ENCODE data around the gene ZNF599.
A peak's percentile ranks its signal among the peaks of the same experiment; 100 is the strongest.

ZNF599 gene

GRCh38 chr19:34734537-34735103 lies 38.4 kb downstream of the ZNF599 start:
- no peak for DNase-seq

GRCh38 chr19:34733746-34734536 lies 39.1 kb downstream of the ZNF599 start, which contains the start of gene ZNF181:
ZNF181 (plus strand) TSS chr19:34734243; CDS start chr19:34735038, 795 bp downstream.
- DNase-seq: peak; percentile 81

DNA sequence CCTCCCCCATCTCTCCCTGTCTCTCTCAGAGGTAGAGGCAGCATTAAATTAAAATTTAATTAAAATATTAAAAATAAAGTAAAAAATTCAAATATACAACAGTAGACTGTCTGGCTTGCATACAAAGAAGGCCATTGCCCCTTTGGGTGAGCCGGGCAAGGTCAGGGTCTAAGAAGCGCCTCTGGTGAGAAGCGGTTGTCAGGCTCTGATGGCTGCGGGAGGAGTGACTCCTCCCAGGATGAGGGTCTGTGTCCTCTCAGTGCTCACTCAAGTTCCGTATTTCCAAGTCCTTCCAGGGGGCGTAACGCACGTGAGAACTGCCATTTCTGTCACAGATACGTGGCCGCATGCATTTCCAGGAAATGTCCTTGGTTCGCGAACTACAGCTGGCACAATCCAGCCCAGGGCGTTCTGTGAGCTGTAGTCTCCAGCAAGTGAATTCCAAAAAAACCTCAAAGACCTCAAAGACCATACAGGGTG lies 39.7 kb downstream of the ZNF599 start:
- no peak for DNase-seq

DNA sequence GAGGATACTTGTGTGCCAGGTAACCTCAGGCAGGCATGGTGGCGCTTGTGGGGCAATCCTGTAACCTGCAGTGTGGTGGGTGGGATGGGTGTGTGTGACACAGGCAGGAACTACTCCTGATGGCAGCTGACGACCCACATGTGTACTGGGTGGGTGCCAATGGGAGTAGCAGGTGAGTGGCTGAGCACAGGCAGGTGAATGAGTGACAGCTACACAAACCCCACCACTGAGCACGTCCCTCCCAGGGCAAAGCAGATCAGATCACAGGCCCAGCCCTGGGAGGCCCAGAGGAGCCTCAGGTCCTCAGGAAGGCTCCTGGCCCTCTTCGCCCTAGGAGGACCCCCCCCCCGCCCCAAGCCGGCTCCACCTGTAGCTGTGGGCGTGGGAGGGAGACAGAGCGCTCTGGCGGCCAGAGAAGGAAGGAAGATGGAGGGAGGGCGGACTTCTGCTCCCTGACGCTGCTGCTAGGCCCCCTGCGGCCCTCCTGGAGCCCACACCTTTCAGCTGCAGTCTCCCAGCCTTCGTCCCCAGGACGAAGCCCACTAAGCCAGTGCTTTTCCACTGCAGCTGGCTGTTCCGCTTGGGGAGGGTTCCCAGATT lies 40.3 kb downstream of the ZNF599 start:
- DNase-seq: no peak

DNA sequence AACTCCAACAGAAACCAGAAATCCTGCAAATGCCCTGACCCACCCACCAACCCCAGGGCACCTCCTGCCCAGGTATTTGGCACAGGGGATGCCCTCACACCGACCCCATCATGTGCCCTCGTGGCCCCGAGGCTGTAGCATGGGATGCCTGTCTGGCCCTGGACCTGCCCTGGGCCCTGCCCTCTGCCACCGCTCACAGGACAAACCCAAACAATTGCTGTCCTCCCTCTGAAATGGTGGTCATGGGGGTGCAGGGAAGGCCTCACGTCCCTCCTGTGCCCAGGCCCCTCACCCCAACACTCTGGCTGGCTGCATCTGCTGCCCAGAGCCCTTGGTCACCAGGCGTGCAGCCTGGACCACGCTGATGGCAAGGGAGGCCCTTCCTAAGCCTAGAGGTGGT lies 41.1 kb downstream of the ZNF599 start:
- no peak for DNase-seq

DNA sequence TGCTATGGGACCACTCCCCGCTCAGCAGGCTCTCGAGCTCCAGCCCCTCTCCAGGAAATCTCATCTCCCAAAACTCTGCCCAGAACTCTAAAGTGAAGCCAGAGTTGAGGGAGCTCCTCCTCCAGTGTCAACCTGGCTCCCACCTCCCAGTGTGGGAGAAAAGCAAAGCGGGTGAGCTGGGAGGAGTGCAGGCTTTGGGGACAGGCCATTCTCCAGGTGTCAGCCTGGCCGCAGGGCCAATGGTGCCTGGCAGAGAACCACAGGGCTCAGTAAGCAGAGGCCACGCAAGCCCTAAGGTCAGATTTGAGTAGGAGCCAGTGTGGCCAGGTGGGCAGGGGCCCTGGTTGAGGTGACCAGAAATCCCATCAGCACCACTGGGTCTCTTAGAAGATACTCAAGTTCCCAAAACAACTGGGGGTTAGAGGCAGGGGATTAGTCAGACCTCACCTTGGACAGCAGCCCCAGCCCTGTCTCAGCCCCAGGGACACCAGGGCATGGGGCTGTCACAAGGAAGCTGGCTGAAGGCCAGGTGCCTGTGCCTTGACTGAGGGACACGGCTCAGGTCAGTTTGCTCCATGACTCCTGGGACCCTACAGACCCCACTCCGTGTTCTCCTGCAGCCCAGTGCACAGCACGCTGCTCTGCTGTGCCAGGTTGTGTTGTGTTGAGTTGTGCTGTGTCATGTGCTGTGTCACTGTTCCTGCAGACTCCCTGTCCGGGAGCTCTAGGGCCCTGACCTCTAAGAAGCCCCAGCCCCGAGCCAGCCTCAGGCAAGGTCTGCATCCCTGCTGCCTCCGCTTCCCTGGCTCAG lies 41.8 kb downstream of the ZNF599 start:
- DNase-seq: no peak

- no peak for DNase-seq
These were observed 47.6 kb downstream of the ZNF599 start for GRCh38 chr19:34725400-34725799.

DNA sequence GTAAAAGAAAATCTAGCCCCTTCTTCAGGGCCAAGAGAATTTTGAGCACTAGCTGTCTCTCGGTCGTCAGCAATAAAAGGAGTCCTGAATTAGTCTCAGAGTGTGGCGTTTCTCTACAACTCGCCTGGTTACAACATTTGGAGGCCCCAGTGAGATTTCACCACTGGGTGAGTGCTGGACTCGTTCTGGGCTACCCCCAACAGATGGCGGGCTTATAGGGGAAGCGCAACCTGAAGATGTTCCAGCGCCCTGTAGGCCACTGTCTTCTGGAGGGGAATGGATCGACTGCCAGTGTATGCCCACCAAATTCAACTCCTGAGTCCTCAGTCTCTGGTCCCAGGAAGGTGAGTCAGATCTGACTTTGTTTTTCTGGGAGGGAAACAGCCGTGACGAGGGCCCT lies 50.7 kb downstream of the ZNF599 start:
- DNase-seq: no peak

- DNase-seq: no peak
These were observed 57.7 kb downstream of the ZNF599 start for GRCh38 chr19:34715357-34715756.

DNA sequence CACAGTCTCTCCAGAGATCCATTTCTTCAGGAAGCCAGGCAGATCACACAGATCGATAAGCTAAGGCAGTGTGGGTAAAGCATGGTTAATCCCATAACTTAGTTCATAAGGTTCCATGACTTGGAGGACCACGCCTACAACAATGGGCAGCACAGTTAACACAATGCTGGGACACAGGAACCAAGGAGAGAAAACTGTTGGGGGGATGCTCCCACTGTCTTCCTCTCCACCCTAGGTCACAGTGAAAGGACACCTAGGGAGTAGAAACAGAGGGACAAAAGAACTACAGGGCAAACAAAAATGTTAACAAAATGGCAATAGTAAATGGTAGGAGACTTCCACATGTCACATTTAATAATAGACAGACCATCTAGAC lies 59.8 kb downstream of the ZNF599 start:
- DNase-seq: no peak

- peak; percentile 45 for DNase-seq
These were observed 60.4 kb downstream of the ZNF599 start for GRCh38 chr19:34712395-34713261.

DNA sequence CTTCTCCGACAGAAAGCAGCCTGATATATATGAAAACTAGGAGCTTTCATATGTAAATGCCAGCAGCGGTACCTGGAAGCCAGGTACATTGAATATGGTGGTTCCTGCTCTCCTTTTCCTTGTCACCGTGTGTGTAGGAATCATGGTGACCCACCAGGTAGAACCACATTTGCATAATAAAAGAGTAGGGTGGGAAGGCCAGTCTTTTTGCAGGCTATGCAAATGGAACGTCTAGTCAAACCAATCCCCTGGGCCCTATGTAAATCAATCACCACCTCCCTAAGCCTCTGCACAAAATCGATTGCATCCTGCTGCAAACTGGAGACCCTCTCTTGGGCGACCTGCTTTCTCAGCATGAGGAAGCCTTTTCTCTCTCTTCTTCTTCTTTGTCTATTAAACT lies 61.1 kb downstream of the ZNF599 start:
- no peak for DNase-seq
